M059J (cell line): ENCODE data around the gene CFAP92. TPM values are rescaled to one million over a fixed set of nuclear protein-coding genes. Genes with fewer than 3 reads are reported as not detected.

ENCODE experiments used
- DNase-seq: peaks from one replicate; pipeline ENCODE4 v3.0.0-alpha.2; 2012; ENCODE audit warnings: low read depth
- total RNA-seq: library from RNA; depleted of rRNA; stranded (reverse); fragments of >200 nt; shearing (Covaris generic); gene quantifications from 2 replicates; pipeline ENCODE4 v1.2.3, GENCODE V29; 2014

CFAP92 gene
- total RNA-seq, 1 experiment from 2014 or later, result 0.27 TPM

- DNase-seq, result peak; percentile 91
These were observed 33.1 kb upstream of the CFAP92 start for GRCh38 chr3:129026728-129027543.

GRCh38 chr3:129025691-129026435 lies 32.0 kb upstream of the CFAP92 start:
- no peak for DNase-seq

- DNase-seq, result no peak
These were observed 31.2 kb upstream of the CFAP92 start for GRCh38 chr3:129025108-129025507.

- DNase-seq, result peak; percentile 49
These were observed 30.0 kb upstream of the CFAP92 start for GRCh38 chr3:129023909-129024308.

- DNase-seq, result no peak
These were observed 29.1 kb upstream of the CFAP92 start for GRCh38 chr3:129023008-129023358.

- DNase-seq, result no peak
These were observed 28.5 kb upstream of the CFAP92 start for GRCh38 chr3:129022114-129023007.

GRCh38 chr3:129021140-129021551 lies 27.3 kb upstream of the CFAP92 start:
- peak; percentile 67 for DNase-seq

GRCh38 chr3:129020691-129021090 lies 26.8 kb upstream of the CFAP92 start:
- no peak for DNase-seq

GRCh38 chr3:129019266-129019665 lies 25.4 kb upstream of the CFAP92 start:
- no peak for DNase-seq

- DNase-seq, result no peak
These were observed 24.9 kb upstream of the CFAP92 start for GRCh38 chr3:129018751-129019150.

GRCh38 chr3:129018271-129018670 lies 24.4 kb upstream of the CFAP92 start:
- DNase-seq, result no peak

- no peak for DNase-seq
These were observed 23.6 kb upstream of the CFAP92 start for GRCh38 chr3:129017484-129017899.

- no peak for DNase-seq
These were observed 23.0 kb upstream of the CFAP92 start for GRCh38 chr3:129016720-129017483.

GRCh38 chr3:129016356-129016719 lies 22.5 kb upstream of the CFAP92 start:
- DNase-seq, result peak; percentile 33

- peak; percentile 25 for DNase-seq
These were observed 21.7 kb upstream of the CFAP92 start for GRCh38 chr3:129015388-129016105.

- DNase-seq, result no peak
These were observed 21.0 kb upstream of the CFAP92 start for GRCh38 chr3:129014793-129015345.

GRCh38 chr3:129014148-129014547 lies 20.3 kb upstream of the CFAP92 start:
- DNase-seq, result peak; percentile 14

GRCh38 chr3:129013491-129013891 lies 19.6 kb upstream of the CFAP92 start:
- DNase-seq, result peak; percentile 51

- DNase-seq, result no peak
These were observed 16.6 kb upstream of the CFAP92 start for GRCh38 chr3:129010310-129010956.

- no peak for DNase-seq
These were observed 15.4 kb upstream of the CFAP92 start for GRCh38 chr3:129009266-129009665.
